HFF-Myc (cell line): ENCODE measurements around the gene NCKAP5.

ENCODE experiments used
- DNase-seq: peaks from one replicate; pipeline ENCODE4 v3.0.0-alpha.2; 2011; ENCODE audit warnings: low read depth; ENCODE audit errors: extremely low read depth
- H3K4me3 ChIP-seq: replicated peaks from 2 replicates; pipeline ENCODE4 v1.5.1; 2011; ENCODE audit warnings: low read depth, mild to moderate bottlenecking, control low read depth, low read length
- TF ChIP-seq, protein P1 (sequence below): IDR thresholded peaks from 2 replicates; pipeline ENCODE4 v1.5.1; 2012; ENCODE audit warnings: mild to moderate bottlenecking, low read depth, low read length, control low read depth; ENCODE audit errors: missing control alignments

The NCKAP5 gene

DNA sequence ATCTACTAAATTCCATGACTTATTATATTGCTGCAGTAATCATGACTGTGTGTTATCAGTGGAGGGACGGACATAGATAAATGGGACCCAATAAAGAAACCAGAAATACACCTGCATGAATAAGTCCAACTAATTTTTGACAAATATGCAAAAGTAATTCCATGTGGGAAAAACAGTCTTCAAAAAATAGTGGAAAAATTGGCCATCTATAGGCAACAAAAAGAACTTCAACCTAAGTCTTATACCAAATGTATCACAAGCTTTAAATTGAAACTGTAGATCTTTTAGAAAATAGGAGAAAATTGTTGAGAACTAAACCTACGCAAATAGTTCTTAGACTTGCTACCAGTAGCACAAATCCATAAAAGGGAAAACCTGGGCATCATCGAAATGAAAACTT lies 376.2 kb downstream of the NCKAP5 start:
- H3K4me3 ChIP-seq = no peak overlapping the region
- DNase-seq = no peak
- TF ChIP-seq, protein P1, sequence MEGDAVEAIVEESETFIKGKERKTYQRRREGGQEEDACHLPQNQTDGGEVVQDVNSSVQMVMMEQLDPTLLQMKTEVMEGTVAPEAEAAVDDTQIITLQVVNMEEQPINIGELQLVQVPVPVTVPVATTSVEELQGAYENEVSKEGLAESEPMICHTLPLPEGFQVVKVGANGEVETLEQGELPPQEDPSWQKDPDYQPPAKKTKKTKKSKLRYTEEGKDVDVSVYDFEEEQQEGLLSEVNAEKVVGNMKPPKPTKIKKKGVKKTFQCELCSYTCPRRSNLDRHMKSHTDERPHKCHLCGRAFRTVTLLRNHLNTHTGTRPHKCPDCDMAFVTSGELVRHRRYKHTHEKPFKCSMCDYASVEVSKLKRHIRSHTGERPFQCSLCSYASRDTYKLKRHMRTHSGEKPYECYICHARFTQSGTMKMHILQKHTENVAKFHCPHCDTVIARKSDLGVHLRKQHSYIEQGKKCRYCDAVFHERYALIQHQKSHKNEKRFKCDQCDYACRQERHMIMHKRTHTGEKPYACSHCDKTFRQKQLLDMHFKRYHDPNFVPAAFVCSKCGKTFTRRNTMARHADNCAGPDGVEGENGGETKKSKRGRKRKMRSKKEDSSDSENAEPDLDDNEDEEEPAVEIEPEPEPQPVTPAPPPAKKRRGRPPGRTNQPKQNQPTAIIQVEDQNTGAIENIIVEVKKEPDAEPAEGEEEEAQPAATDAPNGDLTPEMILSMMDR = no peak

DNA sequence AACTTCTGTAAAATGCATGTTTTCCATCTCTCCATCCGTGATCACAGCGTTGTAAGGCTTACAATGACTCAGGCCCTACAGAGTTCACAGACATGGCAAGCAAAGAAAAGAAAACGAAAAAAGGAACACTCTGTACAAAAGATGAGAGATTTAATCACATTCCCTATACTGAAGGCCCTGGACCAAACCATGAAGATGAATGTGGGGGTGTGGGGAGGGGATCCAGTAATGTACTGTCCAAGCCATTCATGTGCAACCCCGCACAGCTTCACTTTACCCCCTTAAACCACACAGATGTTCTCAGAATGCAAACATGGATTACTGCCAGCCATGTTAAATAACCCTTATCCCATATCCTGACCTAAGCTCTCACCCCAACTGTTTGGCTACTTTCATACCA lies 391.1 kb downstream of the NCKAP5 start:
- TF ChIP-seq, protein P1 = no peak
- no peak for DNase-seq
- no peak overlapping the region for H3K4me3 ChIP-seq

DNA sequence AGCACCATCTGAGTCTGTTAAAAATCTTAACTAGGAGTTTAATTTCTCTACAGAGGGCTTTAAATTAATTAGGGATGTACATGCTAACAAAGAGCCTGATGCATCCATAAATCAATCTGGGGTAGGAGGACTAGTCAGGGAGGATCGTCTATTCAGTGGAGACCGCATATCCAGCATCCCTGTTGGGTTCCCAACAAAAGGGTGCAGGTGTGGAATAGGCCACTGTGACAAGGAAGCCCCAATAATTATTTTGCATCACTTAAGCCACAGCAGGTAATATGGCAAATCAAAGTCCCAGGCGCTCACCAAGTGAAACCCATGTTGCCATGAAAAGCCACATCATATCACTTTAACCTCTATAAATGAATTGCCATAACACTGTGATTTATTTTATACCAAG lies 392.3 kb downstream of the NCKAP5 start:
- H3K4me3 ChIP-seq = no peak overlapping the region
- no peak for DNase-seq
- TF ChIP-seq, protein P1 = no peak

DNA sequence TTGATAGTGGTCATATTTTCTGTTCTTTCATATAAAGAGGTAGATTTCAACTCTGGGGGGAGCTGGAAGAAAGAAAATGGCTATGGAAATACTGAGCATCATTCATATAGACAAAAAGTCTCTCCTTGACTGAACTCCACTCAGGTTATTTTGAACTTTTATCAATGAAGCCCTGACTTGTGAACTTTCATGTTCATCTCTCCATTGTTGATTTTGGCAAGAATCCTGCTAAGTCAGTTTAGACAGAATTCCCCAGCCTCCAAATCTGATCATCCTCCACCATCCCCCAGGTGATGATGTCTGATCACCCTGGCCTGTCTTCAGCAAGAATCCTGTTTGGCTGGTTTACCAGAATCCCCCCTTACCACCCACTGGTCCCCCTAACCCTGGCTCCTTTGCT lies 395.0 kb downstream of the NCKAP5 start:
- no peak overlapping the region for H3K4me3 ChIP-seq
- DNase-seq = no peak
- TF ChIP-seq, protein P1 = no peak

DNA sequence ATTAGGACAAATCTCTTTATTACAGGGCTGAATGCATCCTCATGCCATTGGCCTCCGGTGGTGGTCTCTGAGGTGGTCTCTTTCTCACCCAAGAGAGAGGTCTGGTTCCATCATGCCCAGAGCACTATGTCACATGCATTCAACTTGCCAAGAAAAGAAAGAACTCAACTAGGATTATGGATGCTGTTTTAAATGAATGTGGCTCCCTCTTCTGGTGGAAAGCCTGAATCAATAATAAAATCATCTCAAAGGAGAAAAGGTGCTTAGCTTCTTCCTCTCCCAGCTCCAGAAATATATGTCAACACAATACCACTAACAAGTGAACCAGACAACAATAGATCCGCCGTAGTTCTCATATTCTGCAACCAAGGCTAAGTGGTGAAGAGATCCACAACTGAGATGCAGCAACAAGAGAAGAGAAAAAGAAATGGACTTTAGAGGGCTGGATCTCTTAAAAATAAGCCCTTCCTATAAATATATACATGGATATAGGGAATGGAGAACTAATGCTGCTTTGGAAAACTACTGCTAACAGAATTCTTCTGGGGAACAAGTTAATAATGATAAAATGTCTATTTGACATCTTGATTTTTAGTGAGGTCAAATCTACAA lies 396.8 kb downstream of the NCKAP5 start:
- no peak overlapping the region for H3K4me3 ChIP-seq
- TF ChIP-seq, protein P1 = peak; percentile 36
- DNase-seq = peak; percentile 17

DNA sequence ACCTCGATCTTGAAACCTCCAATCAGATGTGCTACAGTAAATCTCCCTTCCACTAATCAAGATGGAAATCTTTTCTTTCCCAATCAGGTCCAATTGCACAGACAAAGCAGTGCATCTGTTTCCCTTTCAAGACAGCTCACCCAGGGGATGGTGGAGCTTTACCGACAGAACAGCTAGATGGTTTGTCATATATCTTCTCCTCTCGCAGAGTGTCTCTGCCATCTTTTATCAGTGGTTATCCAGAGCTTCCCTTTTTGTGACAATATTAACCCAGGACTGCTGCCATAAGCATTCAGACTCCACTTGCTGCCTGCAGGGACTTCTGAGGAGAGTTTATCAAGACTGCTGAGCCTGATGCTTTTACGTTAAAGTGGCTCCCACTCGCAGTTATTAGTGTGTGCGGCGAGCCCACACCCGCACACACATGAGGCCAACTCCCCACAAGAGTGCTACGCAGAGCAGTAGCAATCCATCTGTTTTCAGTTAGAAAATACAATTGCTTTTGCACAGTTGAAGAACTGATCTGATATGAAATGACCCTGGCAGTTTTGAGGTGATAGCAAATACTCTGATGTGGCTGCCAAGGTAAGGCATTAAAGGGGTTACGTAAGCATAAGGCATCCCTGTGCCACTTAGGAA lies 398.9 kb downstream of the NCKAP5 start:
- TF ChIP-seq, protein P1 = no peak
- DNase-seq = no peak
- no peak overlapping the region for H3K4me3 ChIP-seq
